Measurements from ENCODE around the gene GTF2A1.
"Not testable (repeated sequence)": the region's sequence is repeated elsewhere in the genome, so short reads cannot be mapped to it uniquely, and the experiment has no call there.

GTF2A1 gene

GRCh38 chr14:81220830-81221578 is at the start of gene GTF2A1:
Gene GTF2A1 (minus strand): TSS chr14:81220959. CDS start chr14:81220518, 441 bp downstream.
- DNase-seq (ENCODE audit: low read depth in 2 of 3, low spot score in 1 of 3) = peak; percentile 86 to 87 (median 86)

- DNase-seq (ENCODE audit: low read depth in 2 of 3, low spot score in 1 of 3) = no peak
Measured at GRCh38 chr14:81269979-81270375, 49.2 kb upstream of the GTF2A1 start.

GRCh38 chr14:81269100-81269978 is 48.6 kb upstream of the GTF2A1 start:
- peak in 1 of 3 donors; percentile 35 for DNase-seq (ENCODE audit: low read depth in 2 of 3, low spot score in 1 of 3)

- no peak for DNase-seq (ENCODE audit: low read depth in 2 of 3, low spot score in 1 of 3)
Measured at GRCh38 chr14:81268016-81268416, 47.3 kb upstream of the GTF2A1 start.

- no peak for DNase-seq (ENCODE audit: low read depth in 2 of 3, low spot score in 1 of 3)
Measured at GRCh38 chr14:81265636-81266169, 44.9 kb upstream of the GTF2A1 start.

- no peak for DNase-seq (ENCODE audit: low read depth in 2 of 3, low spot score in 1 of 3)
Measured at GRCh38 chr14:81264671-81265070, 43.9 kb upstream of the GTF2A1 start.

GRCh38 chr14:81263777-81264410 is 43.1 kb upstream of the GTF2A1 start:
- DNase-seq (ENCODE audit: low read depth in 2 of 3, low spot score in 1 of 3) = no peak

GRCh38 chr14:81261176-81261575 is 40.4 kb upstream of the GTF2A1 start:
- no peak for DNase-seq (ENCODE audit: low read depth in 2 of 3, low spot score in 1 of 3)

GRCh38 chr14:81260732-81261131 is 40.0 kb upstream of the GTF2A1 start:
- DNase-seq (ENCODE audit: low read depth in 2 of 3, low spot score in 1 of 3) = no peak

GRCh38 chr14:81256289-81256960 is 35.7 kb upstream of the GTF2A1 start:
- no peak for DNase-seq (ENCODE audit: low read depth in 2 of 3, low spot score in 1 of 3)

- DNase-seq (ENCODE audit: low read depth in 2 of 3, low spot score in 1 of 3) = no peak
Measured at GRCh38 chr14:81252278-81252677, 31.5 kb upstream of the GTF2A1 start.

- no peak for DNase-seq (ENCODE audit: low read depth in 2 of 3, low spot score in 1 of 3)
Measured at GRCh38 chr14:81247271-81247766, 26.6 kb upstream of the GTF2A1 start.

GRCh38 chr14:81246461-81247270 is 25.9 kb upstream of the GTF2A1 start:
- DNase-seq (ENCODE audit: low read depth in 2 of 3, low spot score in 1 of 3) = no peak

GRCh38 chr14:81245771-81246170 is 25.0 kb upstream of the GTF2A1 start:
- DNase-seq (ENCODE audit: low read depth in 2 of 3, low spot score in 1 of 3) = no peak

GRCh38 chr14:81244431-81244830 is 23.7 kb upstream of the GTF2A1 start:
- not testable (repeated sequence) for DNase-seq (ENCODE audit: low read depth in 2 of 3, low spot score in 1 of 3)

- DNase-seq (ENCODE audit: low read depth in 2 of 3, low spot score in 1 of 3) = no peak
Measured at GRCh38 chr14:81243499-81243898, 22.7 kb upstream of the GTF2A1 start.

- DNase-seq (ENCODE audit: low read depth in 2 of 3, low spot score in 1 of 3) = not testable (repeated sequence)
Measured at GRCh38 chr14:81236849-81237248, 16.1 kb upstream of the GTF2A1 start.

- DNase-seq (ENCODE audit: low read depth in 2 of 3, low spot score in 1 of 3) = no peak
Measured at GRCh38 chr14:81236138-81236537, 15.4 kb upstream of the GTF2A1 start.

- DNase-seq (ENCODE audit: low read depth in 2 of 3, low spot score in 1 of 3) = no peak
Measured at GRCh38 chr14:81235096-81235495, 14.3 kb upstream of the GTF2A1 start.

- DNase-seq (ENCODE audit: low read depth in 2 of 3, low spot score in 1 of 3) = no peak
Measured at GRCh38 chr14:81234278-81234677, 13.5 kb upstream of the GTF2A1 start.
